GM06990 (cell line): ENCODE measurements around the gene SNX32.

Experiments used
- DNase-seq: peaks from one replicate; pipeline ENCODE4 v3.0.0-alpha.2; 2011; ENCODE audit not compliant: insufficient read length; ENCODE audit errors: extremely low read depth
- H3K27me3 ChIP-seq: replicated peaks from 2 replicates; pipeline ENCODE4 v1.6.0; 2011; ENCODE audit warnings: low read length; ENCODE audit not compliant: control insufficient read depth, insufficient read depth
- H3K36me3 ChIP-seq: 2 replicates; pipeline ENCODE4 v1.5.1; 2011; ENCODE audit warnings: low read length; ENCODE audit not compliant: control insufficient read depth, insufficient read depth
- H3K4me3 ChIP-seq: replicated peaks from 2 replicates; pipeline ENCODE4 v1.5.1; 2011; ENCODE audit warnings: low read depth, mild to moderate bottlenecking, control low read depth, low read length
- CTCF ChIP-seq: IDR thresholded peaks from 2 replicates; pipeline ENCODE4 v1.5.1; 2011; ENCODE audit warnings: low read length, control low read depth, mild to moderate bottlenecking, inconsistent platforms; ENCODE audit not compliant: insufficient read depth, poor library complexity, severe bottlenecking

Gene SNX32

GRCh38 chr11:65833297-65834030, at the start of gene SNX32:
Gene SNX32, plus strand, starts transcription at chr11:65833963. Its CDS starts 103 bp downstream, at chr11:65834066.
- Histone ChIP-seq H3K36me3 (no peaks in the 10 kb centered on the region), H3K4me3 (peak within 1 kb of the TSS; percentile 64), H3K27me3 (no peaks in the 10 kb centered on the region; the same call in 1 of the 2 replicates)
- TF ChIP-seq CTCF: no peak
- DNase-seq: peak; percentile 91

GRCh38 chr11:65785319-65786007, 48.3 kb upstream of the SNX32 start:
- Histone ChIP-seq H3K4me3 (no peak overlapping the region), H3K36me3 (no peaks in the 10 kb centered on the region), H3K27me3 (peaks cover 3% of the 10 kb centered on the region)
- no peak for TF ChIP-seq CTCF
- DNase-seq: no peak

GRCh38 chr11:65786008-65786785, 47.6 kb upstream of the SNX32 start:
- Histone ChIP-seq H3K36me3 (no peaks in the 10 kb centered on the region), H3K27me3 (peaks cover 3% of the 10 kb centered on the region), H3K4me3 (no peak overlapping the region)
- no peak for TF ChIP-seq CTCF
- DNase-seq: no peak

GRCh38 chr11:65786786-65787636, 46.8 kb upstream of the SNX32 start, which contains the start of gene OVOL1:
Gene OVOL1, plus strand, starts transcription at chr11:65787063. Its CDS starts 311 bp downstream, at chr11:65787374.
- no peak for DNase-seq
- H3K36me3 ChIP-seq: no peaks in the 10 kb centered on the region
- H3K4me3 ChIP-seq: 0 out of 2 replicates have a peak within 1 kb of the TSS, but pooled peaks have one; percentile 5
- H3K27me3 ChIP-seq: peaks cover 3% of the 10 kb centered on the region
- no peak for TF ChIP-seq CTCF
